MG63 (cell line): Measurements from ENCODE around the gene CD44. TPM values are rescaled to one million over a fixed set of nuclear protein-coding genes. Genes with fewer than 3 reads are reported as not detected.

ENCODE experiments used
- DNase-seq: peaks from one replicate; pipeline ENCODE4 v3.0.0-alpha.2; 2020
- H3K27me3 ChIP-seq: fragments of 250-450 bp; sonication (Bioruptor Pico); 2 replicates; pipeline ENCODE4 v1.5.1; 2020; ENCODE audit warnings: mild to moderate bottlenecking, moderate library complexity
- H3K36me3 ChIP-seq: fragments of 250-450 bp; sonication (Bioruptor Pico); 2 replicates; pipeline ENCODE4 v1.5.1; 2020; ENCODE audit warnings: mild to moderate bottlenecking, moderate library complexity
- H3K4me3 ChIP-seq: fragments of 250-450 bp; sonication (Bioruptor Pico); 2 replicates; pipeline ENCODE4 v1.5.1; 2020; ENCODE audit warnings: mild to moderate bottlenecking, moderate library complexity
- H3K9me3 ChIP-seq: fragments of 250-450 bp; sonication (Bioruptor Pico); 2 replicates; pipeline ENCODE4 v1.5.1; 2020; ENCODE audit warnings: mild to moderate bottlenecking, moderate library complexity
- total RNA-seq: library from RNA; depleted of rRNA; stranded (reverse); fragments of >200 nt; shearing (Covaris generic); gene quantifications from 2 replicates; pipeline ENCODE4 v1.2.3, GENCODE V29; 2014; ENCODE audit warnings: low replicate concordance; rRNA removed

Gene CD44
- total RNA-seq, 1 experiment from 2014 or later = 1,423 TPM

DNA sequence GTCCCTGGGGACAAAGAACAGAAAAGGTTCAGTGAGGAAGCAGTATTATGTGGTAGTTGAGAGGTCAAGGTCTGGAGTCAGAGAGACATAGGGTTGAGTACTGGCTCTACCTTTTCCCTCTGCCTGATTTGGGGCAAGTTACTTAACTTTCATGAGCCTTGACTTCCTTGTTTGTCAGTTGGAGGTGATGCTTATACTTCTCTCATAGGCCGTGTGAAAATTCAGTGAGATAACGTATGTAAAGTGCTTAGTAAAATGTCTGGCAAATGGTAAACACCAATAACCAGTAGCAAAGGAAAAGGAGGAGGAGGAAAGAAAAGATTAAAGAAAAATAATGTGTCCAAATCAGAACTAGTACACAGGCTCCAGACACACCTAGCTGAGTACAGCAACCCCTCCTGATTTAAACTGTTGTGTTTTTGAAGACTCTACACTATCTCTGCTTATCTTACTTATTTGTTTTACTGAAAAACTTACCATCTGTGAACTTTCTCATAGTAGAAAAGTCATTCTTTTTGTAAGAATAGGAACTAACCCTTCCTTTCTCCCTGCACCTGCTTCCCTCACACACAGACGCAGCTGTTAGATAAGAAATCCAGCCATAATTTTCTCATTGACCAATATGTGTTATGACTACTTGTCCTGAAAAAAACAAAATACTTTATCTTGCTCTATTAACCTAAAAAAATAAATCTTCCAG lies 126.9 kb downstream of the CD44 start:
- Histone ChIP-seq H3K36me3 (no peaks in the 10 kb centered on the region), H3K27me3 (no peaks in the 10 kb centered on the region), H3K9me3 (peaks cover 12% of the 10 kb centered on the region), H3K4me3 (no peak overlapping the region)
- DNase-seq = no peak

DNA sequence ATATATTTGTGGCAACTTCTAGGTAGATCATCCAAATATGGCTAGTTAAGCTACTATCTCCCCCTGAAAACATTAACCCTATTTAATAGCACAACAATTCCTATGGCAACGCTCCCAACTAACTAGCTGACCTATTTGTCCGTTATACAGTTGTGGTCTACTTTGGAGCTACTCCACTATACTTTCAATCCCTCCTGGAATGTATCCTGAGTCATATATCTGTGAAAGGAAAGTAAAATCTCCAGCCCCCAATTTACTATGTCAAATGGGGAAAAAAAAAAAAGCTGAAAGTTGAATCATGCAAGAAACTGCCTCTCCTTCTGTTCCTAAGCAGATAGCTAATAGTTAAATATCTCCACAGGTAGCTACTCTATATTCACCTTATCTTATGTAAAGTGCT lies 128.5 kb downstream of the CD44 start:
- Histone ChIP-seq H3K4me3 (no peak overlapping the region), H3K27me3 (no peaks in the 10 kb centered on the region), H3K9me3 (peaks cover 2% of the 10 kb centered on the region; the same call in 1 of the 2 replicates), H3K36me3 (no peaks in the 10 kb centered on the region)
- peak; percentile 47 for DNase-seq

DNA sequence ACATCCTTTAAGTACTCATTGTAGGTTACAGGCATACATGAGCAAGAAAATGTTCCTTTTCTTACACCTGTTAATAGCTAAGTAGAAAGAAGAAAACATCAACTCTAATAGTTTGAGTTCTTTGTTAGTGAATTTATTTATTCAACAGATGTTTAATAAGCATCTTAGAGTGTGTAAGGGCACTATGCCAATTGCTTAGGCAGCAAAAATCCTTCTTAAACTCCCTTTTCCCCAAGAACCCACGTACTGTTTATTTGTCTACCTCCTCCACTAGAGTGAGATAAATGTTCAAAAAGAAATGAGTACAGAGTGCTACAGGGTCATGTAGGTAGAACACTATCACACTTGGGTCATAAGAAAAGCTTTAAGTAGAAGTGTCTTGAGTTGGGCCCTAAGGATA lies 131.4 kb downstream of the CD44 start:
- H3K9me3 ChIP-seq = no peaks in the 10 kb centered on the region
- H3K36me3 ChIP-seq = no peaks in the 10 kb centered on the region
- no peak for DNase-seq
- no peaks in the 10 kb centered on the region for H3K27me3 ChIP-seq
- no peak overlapping the region for H3K4me3 ChIP-seq

DNA sequence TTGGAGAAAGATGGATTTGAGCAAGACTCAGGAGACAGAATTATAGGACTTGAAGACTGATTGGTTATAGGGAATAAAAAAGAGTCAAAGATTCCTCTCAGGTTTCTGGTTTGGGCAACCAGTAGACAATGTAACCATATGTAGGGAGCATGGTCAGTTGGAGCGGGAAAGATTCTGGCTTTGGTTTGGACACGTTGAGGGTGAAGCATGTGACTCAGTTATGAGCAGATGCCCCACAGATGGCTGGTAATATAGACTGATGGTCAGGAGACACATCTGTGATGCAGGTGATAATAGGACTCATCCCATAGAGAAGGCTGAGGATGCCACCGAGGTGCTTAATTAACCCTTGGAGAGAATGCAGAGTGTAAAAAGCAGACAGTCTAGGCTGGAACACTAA lies 132.1 kb downstream of the CD44 start:
- H3K4me3 ChIP-seq = no peak overlapping the region
- no peak for DNase-seq
- H3K36me3 ChIP-seq = no peaks in the 10 kb centered on the region
- H3K27me3 ChIP-seq = no peaks in the 10 kb centered on the region
- H3K9me3 ChIP-seq = no peaks in the 10 kb centered on the region

DNA sequence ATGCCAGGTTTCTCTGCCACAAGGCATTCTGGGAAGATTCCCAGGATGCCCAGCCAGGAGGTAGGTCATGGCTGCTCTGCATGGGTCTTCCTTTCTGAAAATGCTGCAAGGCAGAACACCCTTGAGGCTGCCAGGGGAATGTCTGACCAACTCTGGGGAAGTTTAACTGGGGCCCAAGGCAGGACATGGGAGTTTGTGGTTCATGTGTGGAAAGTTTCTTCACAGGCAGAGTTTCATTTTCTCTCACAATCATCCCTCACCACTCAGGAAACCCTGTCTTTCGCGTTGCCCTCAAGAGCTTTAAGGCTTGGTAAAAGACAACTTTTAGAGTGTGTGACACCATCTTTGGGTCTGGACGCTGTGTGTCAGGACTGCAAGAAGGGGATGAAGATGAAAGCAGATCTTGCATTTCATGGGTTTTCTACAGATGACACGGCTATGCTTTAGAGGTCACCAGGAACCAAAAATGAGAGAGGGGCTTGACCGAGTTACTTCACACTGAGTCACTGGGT lies 133.5 kb downstream of the CD44 start:
- H3K27me3 ChIP-seq = no peaks in the 10 kb centered on the region
- H3K4me3 ChIP-seq = no peak overlapping the region
- H3K9me3 ChIP-seq = no peaks in the 10 kb centered on the region
- no peaks in the 10 kb centered on the region for H3K36me3 ChIP-seq
- no peak for DNase-seq

DNA sequence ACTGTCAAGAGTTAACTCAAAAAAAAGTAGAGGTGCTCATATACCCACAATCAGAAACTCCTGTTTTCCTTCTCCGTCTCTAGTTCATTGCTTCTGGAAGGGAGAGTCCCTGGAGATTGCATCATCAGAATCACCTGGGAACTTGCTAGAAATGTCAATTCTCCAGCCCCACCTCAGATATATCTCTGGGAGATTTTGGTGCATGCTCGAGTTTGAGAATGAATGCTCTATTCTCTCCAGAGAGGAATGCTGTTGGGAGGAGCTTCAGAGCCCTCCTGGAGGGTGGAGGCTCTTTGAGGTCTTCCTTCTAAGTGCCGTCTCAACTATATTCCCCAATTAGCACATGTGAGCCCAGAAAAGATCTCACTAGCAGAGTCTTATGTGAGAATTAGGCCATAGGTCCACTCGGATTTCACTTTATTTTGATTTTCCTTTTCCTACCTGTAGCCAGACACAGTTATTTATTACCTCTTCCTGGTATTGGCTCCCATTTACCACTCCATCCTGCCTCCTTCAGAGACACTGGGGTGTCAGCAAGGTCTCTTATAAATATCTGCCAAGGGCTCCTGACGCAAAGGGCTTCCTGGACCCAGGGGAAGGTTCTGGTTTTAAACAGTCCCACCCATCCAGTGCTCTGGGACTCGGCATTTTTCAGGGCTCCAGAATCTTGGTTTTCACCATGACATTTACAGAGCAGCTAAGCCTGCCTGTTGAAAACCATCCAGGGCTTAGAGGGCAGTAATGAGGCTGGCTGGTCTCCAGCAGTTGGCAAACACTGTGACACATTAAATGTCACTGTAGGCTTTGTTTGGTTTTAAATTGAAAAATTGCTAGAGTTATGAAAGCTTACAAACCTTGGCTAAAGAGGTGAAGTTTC lies 136.2 kb downstream of the CD44 start:
- no peaks in the 10 kb centered on the region for H3K9me3 ChIP-seq
- no peaks in the 10 kb centered on the region for H3K36me3 ChIP-seq
- peak; percentile 63 for DNase-seq
- no peaks in the 10 kb centered on the region for H3K27me3 ChIP-seq
- no peak overlapping the region for H3K4me3 ChIP-seq

DNA sequence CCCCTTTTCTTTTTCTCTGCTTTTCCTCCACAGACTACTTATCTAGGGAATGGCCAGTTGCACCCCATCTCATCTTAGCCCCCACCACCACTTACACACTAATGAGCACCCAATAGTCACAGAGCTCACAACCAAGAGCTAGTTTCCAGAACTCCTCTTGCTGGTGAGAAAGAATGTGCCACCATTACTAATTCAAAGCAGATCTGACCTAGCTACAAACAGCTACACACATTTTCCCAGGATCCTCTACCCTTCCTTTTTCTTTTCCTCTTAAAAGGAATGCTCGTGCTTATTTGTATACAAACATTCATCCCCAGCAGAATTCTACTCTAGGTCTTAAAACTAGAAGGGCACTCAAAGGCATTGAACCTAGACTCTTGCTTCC lies 136.8 kb downstream of the CD44 start:
- Histone ChIP-seq H3K9me3 (no peaks in the 10 kb centered on the region), H3K4me3 (no peak overlapping the region), H3K27me3 (no peaks in the 10 kb centered on the region), H3K36me3 (no peaks in the 10 kb centered on the region)
- DNase-seq = no peak

DNA sequence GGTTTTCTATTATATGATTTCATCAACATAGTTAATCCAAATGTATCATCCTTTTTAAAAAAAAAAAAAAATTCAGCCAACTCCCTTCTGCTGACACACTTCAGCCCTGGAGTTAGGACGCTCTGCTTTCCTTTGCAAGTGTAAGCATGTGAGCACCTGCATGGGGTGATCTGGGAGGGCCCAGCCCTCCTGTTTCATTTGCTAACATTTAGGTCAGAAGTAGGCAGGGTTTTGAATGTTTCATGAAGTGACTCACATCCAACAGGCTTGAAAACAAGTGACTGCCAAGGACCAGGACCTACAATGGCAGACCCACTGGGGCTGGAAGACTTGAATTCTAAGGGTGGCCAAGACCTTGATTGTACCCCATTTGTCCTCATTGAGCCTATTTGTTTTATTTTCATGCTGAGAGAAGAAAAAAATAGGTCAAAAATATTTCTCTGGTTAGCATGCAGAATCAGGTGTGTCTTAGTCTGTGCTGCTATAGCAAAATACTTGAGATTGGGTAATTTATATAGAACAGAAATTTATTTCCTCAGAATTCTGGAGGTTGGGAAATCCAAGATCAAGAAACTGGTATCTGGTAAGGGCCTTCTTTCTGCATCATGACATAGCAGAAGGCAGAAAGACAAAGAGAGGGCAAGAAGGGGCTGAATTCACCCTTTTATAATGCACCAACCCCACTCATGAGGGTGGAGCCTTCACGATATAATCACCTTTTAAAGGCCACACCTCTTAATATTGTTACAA lies 137.6 kb downstream of the CD44 start:
- H3K4me3 ChIP-seq = no peak overlapping the region
- no peaks in the 10 kb centered on the region for H3K27me3 ChIP-seq
- DNase-seq = peak; percentile 21
- H3K9me3 ChIP-seq = no peaks in the 10 kb centered on the region
- no peaks in the 10 kb centered on the region for H3K36me3 ChIP-seq

DNA sequence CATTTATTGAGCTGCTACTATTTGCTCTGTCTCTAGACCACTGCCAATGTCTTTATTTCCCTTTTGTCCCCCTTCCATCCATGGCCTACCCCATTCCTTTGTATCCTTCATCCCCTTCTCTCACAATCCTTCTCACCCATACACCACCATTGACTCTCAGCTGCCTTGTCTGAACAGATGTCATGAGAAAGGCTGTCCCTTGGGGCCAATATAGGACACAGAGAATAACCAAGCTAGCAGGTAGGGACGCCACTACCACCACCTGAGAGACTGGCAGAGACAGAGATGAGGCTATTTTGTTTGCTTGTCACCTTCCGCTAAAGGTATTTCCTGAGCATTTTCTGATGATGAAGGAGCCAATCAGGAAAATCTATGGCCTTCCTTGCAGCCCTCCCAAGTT lies 138.9 kb downstream of the CD44 start:
- Histone ChIP-seq H3K4me3 (no peak overlapping the region), H3K36me3 (no peaks in the 10 kb centered on the region), H3K9me3 (no peaks in the 10 kb centered on the region), H3K27me3 (no peaks in the 10 kb centered on the region)
- DNase-seq = no peak

DNA sequence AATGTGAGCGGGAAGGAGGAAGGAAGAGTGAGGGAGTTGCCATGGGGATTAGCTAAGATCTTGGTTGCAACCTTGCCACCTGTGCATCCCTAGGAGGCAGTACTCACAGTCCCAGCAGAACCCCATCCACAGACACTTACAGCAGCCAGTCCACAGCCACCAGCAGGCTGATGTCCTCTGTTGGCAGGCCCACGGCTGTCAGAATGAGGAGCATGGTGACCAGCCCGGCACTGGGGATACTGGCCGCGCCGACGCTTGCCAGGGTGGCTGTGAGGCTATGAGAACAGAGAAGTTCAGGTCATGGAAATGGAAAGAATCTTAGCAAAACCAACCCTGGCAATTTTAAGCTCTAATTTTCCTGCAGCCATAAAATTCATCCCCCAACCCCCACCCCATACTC lies 141.8 kb downstream of the CD44 start:
- Histone ChIP-seq H3K4me3 (no peak overlapping the region), H3K27me3 (no peaks in the 10 kb centered on the region), H3K9me3 (no peaks in the 10 kb centered on the region), H3K36me3 (no peaks in the 10 kb centered on the region)
- DNase-seq = no peak

DNA sequence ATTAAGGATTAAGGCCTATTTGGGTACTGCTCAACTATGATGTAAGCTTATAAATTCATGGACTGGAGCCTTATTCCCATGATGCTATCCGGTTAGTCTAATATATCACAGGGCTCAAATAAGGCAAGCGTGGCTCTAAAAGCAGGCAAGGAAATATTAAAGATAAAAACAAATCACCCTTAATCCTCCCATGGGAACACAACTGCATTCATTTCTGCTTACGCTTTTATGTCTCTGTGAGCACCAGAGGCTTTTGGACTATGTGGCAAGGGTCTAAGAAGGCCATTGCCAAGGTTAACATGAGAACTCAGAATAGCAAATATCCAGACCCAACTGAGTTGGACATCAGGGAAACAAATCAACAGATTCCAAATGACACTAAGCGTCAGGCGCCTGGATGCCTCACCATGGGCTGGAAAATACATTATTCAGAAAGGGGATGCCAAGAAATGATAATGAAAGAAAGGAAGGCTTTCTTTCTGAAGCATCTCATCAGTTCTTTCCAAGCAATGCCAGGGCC lies 142.3 kb downstream of the CD44 start:
- H3K9me3 ChIP-seq = no peaks in the 10 kb centered on the region
- no peak overlapping the region for H3K4me3 ChIP-seq
- H3K36me3 ChIP-seq = no peaks in the 10 kb centered on the region
- H3K27me3 ChIP-seq = no peaks in the 10 kb centered on the region
- DNase-seq = no peak

Other genes starting within 250 kb of the CD44 start
- gene APIP, start 222.8 kb upstream of the CD44 start, total RNA-seq = 84.2 and 193 TPM in 2 replicates
- gene PDHX, start 222.6 kb upstream of the CD44 start, total RNA-seq = 64.3 and 88.0 TPM in 2 replicates